H1 (cell line): ENCODE results near the gene DNAAF6. TPM values are rescaled to one million over a fixed set of nuclear protein-coding genes. Genes with fewer than 3 reads are reported as not detected.

ENCODE experiments used
- CREB1 ChIP-seq: IDR thresholded peaks from 2 replicates; pipeline ENCODE4 v1.6.1; 2012; ENCODE audit warnings: inconsistent platforms
- GTF2F1 ChIP-seq: IDR thresholded peaks from 2 replicates; pipeline ENCODE4 v1.6.1; 2012; ENCODE audit warnings: low read depth, low read length, improper control_type of control experiment, borderline replicate concordance
- KDM5A ChIP-seq: fragments of 200-600 bp; IDR thresholded peaks from 2 replicates; pipeline ENCODE4 v1.7.1; 2012; ENCODE audit warnings: mild to moderate bottlenecking, low read length, inconsistent platforms, mixed read lengths
- NRF1 ChIP-seq: IDR thresholded peaks from 2 replicates; pipeline ENCODE4 v1.6.1; 2011; ENCODE audit warnings: mild to moderate bottlenecking, low read depth, low read length, improper control_type of control experiment
- POLR2A ChIP-seq, 2 experiments: IDR thresholded peaks; 1 replicate in 1 of 2; 2 replicates in 1 of 2; pipeline ENCODE4 v1.6.1; 2011; ENCODE audit warnings: low read depth in 2 of 2, low read length in 2 of 2, mild to moderate bottlenecking in 2 of 2; ENCODE audit errors: control extremely low read depth in 1 of 2
- RAD21 ChIP-seq, 2 experiments: IDR thresholded peaks in 1 of 2; conservative IDR thresholded peaks in 1 of 2; 2 replicates each; pipeline ENCODE4 v1.6.1; 2011; ENCODE audit warnings: low read depth in 2 of 2, low read length in 2 of 2, improper control_type of control experiment in 1 of 2, inconsistent platforms in 1 of 2, mild to moderate bottlenecking in 1 of 2, moderate library complexity in 1 of 2
- TEAD4 ChIP-seq: IDR thresholded peaks from 2 replicates; pipeline ENCODE4 v1.6.1; 2012; ENCODE audit warnings: low read depth, low read length, inconsistent platforms, mixed read lengths
- YY1 ChIP-seq: IDR thresholded peaks from 2 replicates; pipeline ENCODE4 v1.6.1; 2011; ENCODE audit warnings: low read depth, mild to moderate bottlenecking, low read length
- polyA plus RNA-seq, 7 experiments: library from polyadenylated mRNA; depleted of rRNA in 3 of 7; stranded (reverse) in 5 of 7; unstranded in 2 of 7; fragments of >200 nt in 5 of 7; fragments of 200-250 nt in 2 of 7; gene quantifications; 1 replicate in 5 of 7; 2 replicates in 1 of 7; 4 replicates in 1 of 7; pipeline versions ENCODE4 v1.2.1 to v1.2.3, GENCODE V29; 2011 to 2013; ENCODE audit warnings: missing spikeins in 2 of 7, mixed read lengths in 2 of 7
- total RNA-seq: library from RNA; stranded (reverse); fragmentation: NEBNext Ultra II Directional; extraction: Animal tissue kit (Norgen Biotek cat#: 25700); gene quantifications from 2 replicates; pipeline ENCODE4 v1.2.1, GENCODE V29; 2021

The DNAAF6 gene
- total and polyA plus RNA-seq, 2 of the 8 experiments (the other 6 are each of a cell fraction or from before 2014, with no cell fraction given), result not detected

DNA sequence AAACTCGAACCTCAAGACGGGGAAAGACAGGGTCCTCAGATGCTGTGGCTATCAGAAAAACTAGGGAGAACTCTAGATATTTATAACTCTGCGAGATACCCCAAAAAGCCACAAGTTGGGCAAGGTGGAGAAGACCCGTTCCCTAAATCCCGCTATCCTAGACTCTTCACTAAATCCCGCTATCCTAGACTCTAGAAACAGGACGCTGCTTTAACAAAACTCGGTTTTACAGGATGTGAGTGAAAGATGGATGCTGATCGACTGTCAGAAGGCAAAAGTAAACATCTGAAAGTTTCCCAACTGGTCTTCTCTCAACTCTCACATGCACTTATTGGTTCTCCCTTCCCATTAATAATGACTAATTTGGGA lies 270 bp downstream of the DNAAF6 start (continued):
- TF ChIP-seq RAD21 (IDR thresholded peaks at IDR 0.05 in 1 of 2, conservative IDR thresholded peaks at IDR 0.05 in 1 of 2; ENCODE audit: low read depth in 2 of 2, low read length in 2 of 2), result no peak
- TF ChIP-seq CREB1, result no peak
- TF ChIP-seq GTF2F1, result no peak
- TF ChIP-seq KDM5A, result no peak
- TF ChIP-seq NRF1, result no peak
- TF ChIP-seq TEAD4, result no peak
- TF ChIP-seq POLR2A (IDR thresholded peaks at IDR 0.05; ENCODE audit: control extremely low read depth in 1 of 2, low read depth in 2 of 2, low read length in 2 of 2), result no peak
- TF ChIP-seq YY1, result no peak
